Endothelial cell of umbilical vein (primary cell): ENCODE measurements around the gene L3MBTL4. TPM values are rescaled to one million over a fixed set of nuclear protein-coding genes. Genes with fewer than 3 reads are reported as not detected.

ENCODE experiments used
- BruUV-seq: library from RNA; stranded (reverse); fragments of 400-500 nt; replicated peaks from 2 replicates; lab custom pipeline; 2021; lab: Mats Ljungman, UMichigan
- CTCF ChIA-PET: fragments of 300-600, 350-600 bp; sonication (Branson Sonifier 250); formaldehyde crosslinking; loops from one replicate; lab custom pipeline; 2021; ENCODE audit warnings: antibody characterized with exemption, inconsistent platforms; lab: Charles Lee
- POLR2A ChIA-PET: fragments of 300-600, 350-600 bp; sonication (Branson Sonifier 250); formaldehyde crosslinking; loops from one replicate; lab custom pipeline; 2021; ENCODE audit warnings: antibody characterized with exemption, inconsistent platforms; lab: Charles Lee
- DNase-seq: peaks from one replicate; pipeline ENCODE4 v3.0.0-alpha.2; 2011; ENCODE audit warnings: low read depth, low spot score
- FAIRE-seq: peaks from 2 replicates; lab custom pipeline; 2011; peaks lifted over from hg19 to GRCh38; lab: Jason Lieb, UNC
- H2AFZ ChIP-seq: 2 replicates; pipeline ENCODE4 v1.6.0; 2012; ENCODE audit warnings: low read depth, low read length, control low read depth, inconsistent platforms
- H3K27ac ChIP-seq: 2 replicates; pipeline ENCODE4 v1.5.1; 2011; ENCODE audit warnings: low read depth, mild to moderate bottlenecking, control low read depth, low read length, moderate library complexity; ENCODE audit not compliant: insufficient read depth
- H3K27me3 ChIP-seq, 2 experiments: 2 replicates each; pipeline versions ENCODE4 v1.6.0 to v1.6.1; 2011; ENCODE audit warnings: low read length in 2 of 2, mixed read lengths in 1 of 2; ENCODE audit not compliant: control insufficient read depth in 2 of 2, insufficient read depth in 2 of 2
- H3K36me3 ChIP-seq, 2 experiments: 2 replicates in 1 of 2; 3 replicates in 1 of 2; pipeline ENCODE4 v1.5.1; 2011; ENCODE audit warnings: low read length in 2 of 2, mild to moderate bottlenecking in 1 of 2, moderate library complexity in 1 of 2; ENCODE audit not compliant: control insufficient read depth in 2 of 2, insufficient read depth in 2 of 2; ENCODE audit errors: extremely low read depth in 1 of 2
- H3K4me1 ChIP-seq: 3 replicates; pipeline ENCODE4 v1.5.1; 2011; ENCODE audit warnings: mild to moderate bottlenecking, low read length; ENCODE audit not compliant: control insufficient read depth, insufficient read depth; ENCODE audit errors: extremely low read depth
- H3K4me2 ChIP-seq: 2 replicates; pipeline ENCODE4 v1.6.1; 2011; ENCODE audit warnings: low read length, control low read depth, mixed read lengths; ENCODE audit not compliant: insufficient read depth
- H3K4me3 ChIP-seq, 3 experiments: fragments of 200-600 bp in 1 of 3; sonication (generic), shearing (Covaris generic) in 1 of 3; replicated peaks in 1 of 3; 2 replicates each; pipeline ENCODE4 v1.5.1; 2011 to 2016; ENCODE audit warnings: control low read depth in 3 of 3, low read length in 3 of 3, mild to moderate bottlenecking in 2 of 3, inconsistent platforms in 1 of 3, low read depth in 1 of 3, moderate library complexity in 1 of 3; ENCODE audit not compliant: insufficient read depth in 1 of 3
- H3K79me2 ChIP-seq: 2 replicates; pipeline ENCODE4 v1.6.0; 2012; ENCODE audit warnings: low read length, inconsistent platforms; ENCODE audit not compliant: control insufficient read depth, insufficient read depth
- H3K9ac ChIP-seq: replicated peaks from 2 replicates; pipeline ENCODE3; 2011; ENCODE audit warnings: low read length, control low read depth; ENCODE audit not compliant: insufficient read depth; ENCODE audit errors: extremely low read depth
- H3K9me1 ChIP-seq: replicated peaks from 3 replicates; pipeline ENCODE4 v1.6.0; 2011; ENCODE audit warnings: mild to moderate bottlenecking, low read length; ENCODE audit not compliant: control insufficient read depth, insufficient read depth; ENCODE audit errors: extremely low read depth
- H3K9me3 ChIP-seq: replicated peaks from 2 replicates; pipeline ENCODE4 v1.5.1; 2012; ENCODE audit warnings: low read length, inconsistent platforms; ENCODE audit not compliant: control insufficient read depth, insufficient read depth
- H4K20me1 ChIP-seq: replicated peaks from 2 replicates; pipeline ENCODE3; 2011; ENCODE audit warnings: mild to moderate bottlenecking, low read length; ENCODE audit not compliant: control insufficient read depth, insufficient read depth; ENCODE audit errors: extremely low read depth
- EZH2 ChIP-seq: IDR thresholded peaks from 2 replicates; pipeline ENCODE4 v1.6.1; 2012; ENCODE audit warnings: borderline replicate concordance, low read depth, mild to moderate bottlenecking, moderate library complexity, low read length, inconsistent platforms; ENCODE audit not compliant: severe bottlenecking
- FOS ChIP-seq: IDR thresholded peaks from 2 replicates; pipeline ENCODE4 v1.6.1; 2011; ENCODE audit warnings: mild to moderate bottlenecking, low read length, moderate library complexity, borderline replicate concordance; ENCODE audit not compliant: insufficient read depth
- GATA2 ChIP-seq: IDR thresholded peaks from 2 replicates; pipeline ENCODE4 v1.7.0; 2011; ENCODE audit warnings: low read depth, mild to moderate bottlenecking, moderate library complexity, mixed read lengths, low read length; ENCODE audit not compliant: insufficient read length, insufficient read depth
- JUN ChIP-seq: IDR thresholded peaks from 2 replicates; pipeline ENCODE4 v1.6.1; 2011; ENCODE audit warnings: borderline replicate concordance, low read depth; ENCODE audit not compliant: insufficient read length, insufficient read depth
- MYC ChIP-seq: IDR thresholded peaks from one replicate; pipeline ENCODE4 v1.6.1; 2011; ENCODE audit warnings: mild to moderate bottlenecking, low read depth, low read length
- POLR2A ChIP-seq: IDR thresholded peaks from 2 replicates; pipeline ENCODE4 v1.6.1; 2012; ENCODE audit warnings: low read depth, mild to moderate bottlenecking, control low read depth, low read length
- POLR2AphosphoS5 ChIP-seq: IDR thresholded peaks from 2 replicates; pipeline ENCODE4 v1.6.1; 2012; ENCODE audit warnings: low read depth, mild to moderate bottlenecking, control low read depth, low read length, moderate library complexity; ENCODE audit not compliant: insufficient read depth
- dilution Hi-C: fragments of 300-500 bp; cut with MboI; formaldehyde crosslinking; loops from one replicate; pipeline ENCODE4 v1.15.0; 2019; ENCODE audit warnings: low sequenced_read_pairs; ENCODE audit not compliant: extremely low pct_ligation_motif_present
- intact Hi-C: fragments of 100-400 bp; cut with micrococcal nuclease; formaldehyde crosslinking; loops from one replicate; pipeline ENCODE4 v1.10.0; 2022
- polyA plus RNA-seq, 4 experiments: library from polyadenylated mRNA; depleted of rRNA in 3 of 4; stranded (reverse) in 3 of 4; unstranded in 1 of 4; fragments of >200 nt; gene quantifications; 2 replicates each; pipeline versions ENCODE4 v1.2.1 to v1.2.3, GENCODE V29; 2011 to 2012; ENCODE audit warnings: missing spikeins in 1 of 4
- total RNA-seq: library from RNA; stranded (reverse); gene quantifications from 2 replicates; pipeline ENCODE4 v1.2.3, GENCODE V29; 2021
- TF ChIP-seq, protein P1 (sequence below): IDR thresholded peaks from 2 replicates; pipeline ENCODE4 v1.6.1; 2011; ENCODE audit not compliant: insufficient read depth, insufficient read length
- TF ChIP-seq, protein P2 (sequence below), 2 donors: IDR thresholded peaks; 1 replicate in 1 of 2; 2 replicates in 1 of 2; pipeline ENCODE4 v1.5.1; 2011; ENCODE audit warnings: low read length in 2 of 2, mild to moderate bottlenecking in 2 of 2, moderate library complexity in 2 of 2, control low read depth in 1 of 2, inconsistent platforms in 1 of 2, low read depth in 1 of 2; ENCODE audit not compliant: insufficient read depth in 1 of 2; ENCODE audit errors: extremely low read depth in 1 of 2

Gene L3MBTL4
- total and polyA plus RNA-seq, 2 donors (not counting 3 experiments of a cell fraction or from before 2014, with no cell fraction given), result 0.80 TPM; not detected in 1

DNA sequence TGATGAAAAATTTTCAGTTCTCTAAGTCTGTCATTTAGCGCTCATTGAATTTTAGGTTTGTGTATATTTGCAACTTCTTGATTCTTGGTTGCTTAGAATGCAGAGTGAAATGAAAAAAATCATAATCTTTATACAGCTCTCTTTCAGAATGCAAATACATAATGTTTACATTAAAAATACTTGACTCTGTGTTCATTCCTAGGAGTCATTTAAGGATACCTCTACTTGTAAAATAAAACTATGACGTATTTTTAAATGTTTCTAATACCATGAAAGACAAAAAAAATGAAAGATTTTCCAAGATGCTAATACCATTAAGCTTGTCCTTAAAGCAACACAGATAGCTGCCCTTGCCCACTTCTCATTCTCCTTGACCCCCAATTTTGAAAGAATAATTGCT lies 259.0 kb downstream of the L3MBTL4 start:
- TF ChIP-seq FOS (no peak), GATA2 (no peak), EZH2 (no peak)
- TF ChIP-seq, protein P1, sequence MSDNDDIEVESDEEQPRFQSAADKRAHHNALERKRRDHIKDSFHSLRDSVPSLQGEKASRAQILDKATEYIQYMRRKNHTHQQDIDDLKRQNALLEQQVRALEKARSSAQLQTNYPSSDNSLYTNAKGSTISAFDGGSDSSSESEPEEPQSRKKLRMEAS, result no peak
- no peaks in the 10 kb centered on the region for H3K9me3 ChIP-seq
- H3K4me2 ChIP-seq, result no peak overlapping the region
- intact Hi-C loops (no loop called here), dilution Hi-C loops (no loop called here)
- H3K9me1 ChIP-seq, result no peaks in the 10 kb centered on the region
- H3K27ac ChIP-seq, result no peak overlapping the region
- BruUV-seq, result no TSS peak
- POLR2A ChIA-PET, result no interaction called here
- no peak for DNase-seq
- H4K20me1 ChIP-seq, result no peaks in the 10 kb centered on the region
- H3K9ac ChIP-seq, result no peak overlapping the region
- no peaks in the 10 kb centered on the region for H3K36me3 ChIP-seq
- FAIRE-seq, result no peak
- H3K27me3 ChIP-seq, result no peaks in the 10 kb centered on the region
- H3K79me2 ChIP-seq, result no peaks in the 10 kb centered on the region
- no peak overlapping the region for H2AFZ ChIP-seq
- CTCF ChIA-PET, result interaction anchor here (1.0 kb wide), 1 partner anchor 66 kb away, joined by 3 read pairs; no protein-coding TSS in a partner anchor
- H3K4me3 ChIP-seq, result no peak overlapping the region
- H3K4me1 ChIP-seq, result no peaks in the 10 kb centered on the region

DNA sequence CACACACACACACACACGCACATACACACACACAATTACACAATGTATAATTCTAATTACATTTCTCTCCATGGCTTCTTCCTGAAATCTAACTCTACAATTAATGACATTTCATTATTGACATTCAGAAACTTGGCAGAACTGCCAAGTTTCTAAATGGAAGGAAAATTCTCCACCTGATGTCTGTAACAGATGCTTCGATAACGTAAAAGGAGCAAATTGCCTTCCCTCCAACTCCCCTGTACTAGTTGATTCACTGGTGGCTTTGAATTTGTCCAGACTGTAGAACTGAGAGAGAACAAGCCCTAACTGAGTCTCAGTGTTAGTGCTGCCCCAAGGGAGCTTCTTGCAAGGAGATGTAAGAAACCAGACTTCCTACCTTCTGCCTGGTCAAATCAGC lies 264.3 kb downstream of the L3MBTL4 start:
- intact Hi-C loops, result no loop called here
- CTCF ChIA-PET, result no interaction called here

More for the DNA sequence above, 264.3 kb downstream of the L3MBTL4 start:
- H3K27ac ChIP-seq, result no peak overlapping the region
- H3K27me3 ChIP-seq, result no peaks in the 10 kb centered on the region
- H3K9ac ChIP-seq, result no peak overlapping the region
- no peaks in the 10 kb centered on the region for H3K9me1 ChIP-seq
- H3K4me1 ChIP-seq, result no peaks in the 10 kb centered on the region
- POLR2A ChIA-PET, result no interaction called here
- no peak for DNase-seq
- H3K4me3 ChIP-seq, result no peak overlapping the region
- H2AFZ ChIP-seq, result no peak overlapping the region
- TF ChIP-seq POLR2A (no peak), POLR2AphosphoS5 (no peak), MYC (no peak), JUN (no peak), FOS (no peak), GATA2 (no peak), EZH2 (no peak)
- TF ChIP-seq, protein P1, result no peak
- TF ChIP-seq, protein P2, sequence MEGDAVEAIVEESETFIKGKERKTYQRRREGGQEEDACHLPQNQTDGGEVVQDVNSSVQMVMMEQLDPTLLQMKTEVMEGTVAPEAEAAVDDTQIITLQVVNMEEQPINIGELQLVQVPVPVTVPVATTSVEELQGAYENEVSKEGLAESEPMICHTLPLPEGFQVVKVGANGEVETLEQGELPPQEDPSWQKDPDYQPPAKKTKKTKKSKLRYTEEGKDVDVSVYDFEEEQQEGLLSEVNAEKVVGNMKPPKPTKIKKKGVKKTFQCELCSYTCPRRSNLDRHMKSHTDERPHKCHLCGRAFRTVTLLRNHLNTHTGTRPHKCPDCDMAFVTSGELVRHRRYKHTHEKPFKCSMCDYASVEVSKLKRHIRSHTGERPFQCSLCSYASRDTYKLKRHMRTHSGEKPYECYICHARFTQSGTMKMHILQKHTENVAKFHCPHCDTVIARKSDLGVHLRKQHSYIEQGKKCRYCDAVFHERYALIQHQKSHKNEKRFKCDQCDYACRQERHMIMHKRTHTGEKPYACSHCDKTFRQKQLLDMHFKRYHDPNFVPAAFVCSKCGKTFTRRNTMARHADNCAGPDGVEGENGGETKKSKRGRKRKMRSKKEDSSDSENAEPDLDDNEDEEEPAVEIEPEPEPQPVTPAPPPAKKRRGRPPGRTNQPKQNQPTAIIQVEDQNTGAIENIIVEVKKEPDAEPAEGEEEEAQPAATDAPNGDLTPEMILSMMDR (IDR thresholded peaks at IDR 0.05; ENCODE audit: extremely low read depth in 1 of 2, insufficient read depth in 1 of 2, low read depth in 1 of 2, low read length in 2 of 2), result no peak
- FAIRE-seq, result no peak
- H3K79me2 ChIP-seq, result no peaks in the 10 kb centered on the region
- dilution Hi-C loops, result no loop called here
- no peaks in the 10 kb centered on the region for H3K9me3 ChIP-seq
- no peaks in the 10 kb centered on the region for H4K20me1 ChIP-seq
- H3K4me2 ChIP-seq, result no peak overlapping the region
- no TSS peak for BruUV-seq
- no peaks in the 10 kb centered on the region for H3K36me3 ChIP-seq
